Measurements from ENCODE around the gene ACP4. TPM values are rescaled to one million over a fixed set of nuclear protein-coding genes. Genes with fewer than 3 reads are reported as not detected.

Gene ACP4
- polyA plus RNA-seq, 1 experiment, result not detected

- Histone ChIP-seq H3K27ac (ENCODE audit: low read depth, low read length) (no peak overlapping the region), H3K27me3 (ENCODE audit: control insufficient read depth, insufficient read depth, low read length) (peaks cover 40% of the 10 kb centered on the region), H3K9me3 (ENCODE audit: control insufficient read depth, insufficient read depth, low read length) (peaks cover 6% of the 10 kb centered on the region; the same call in 1 of the 2 replicates), H3K4me3 (ENCODE audit: low read depth, low read length) (no peak overlapping the region)
- TF ChIP-seq, protein P1, sequence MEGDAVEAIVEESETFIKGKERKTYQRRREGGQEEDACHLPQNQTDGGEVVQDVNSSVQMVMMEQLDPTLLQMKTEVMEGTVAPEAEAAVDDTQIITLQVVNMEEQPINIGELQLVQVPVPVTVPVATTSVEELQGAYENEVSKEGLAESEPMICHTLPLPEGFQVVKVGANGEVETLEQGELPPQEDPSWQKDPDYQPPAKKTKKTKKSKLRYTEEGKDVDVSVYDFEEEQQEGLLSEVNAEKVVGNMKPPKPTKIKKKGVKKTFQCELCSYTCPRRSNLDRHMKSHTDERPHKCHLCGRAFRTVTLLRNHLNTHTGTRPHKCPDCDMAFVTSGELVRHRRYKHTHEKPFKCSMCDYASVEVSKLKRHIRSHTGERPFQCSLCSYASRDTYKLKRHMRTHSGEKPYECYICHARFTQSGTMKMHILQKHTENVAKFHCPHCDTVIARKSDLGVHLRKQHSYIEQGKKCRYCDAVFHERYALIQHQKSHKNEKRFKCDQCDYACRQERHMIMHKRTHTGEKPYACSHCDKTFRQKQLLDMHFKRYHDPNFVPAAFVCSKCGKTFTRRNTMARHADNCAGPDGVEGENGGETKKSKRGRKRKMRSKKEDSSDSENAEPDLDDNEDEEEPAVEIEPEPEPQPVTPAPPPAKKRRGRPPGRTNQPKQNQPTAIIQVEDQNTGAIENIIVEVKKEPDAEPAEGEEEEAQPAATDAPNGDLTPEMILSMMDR (IDR thresholded peaks at IDR 0.05; ENCODE audit: low read depth, low read length), result no peak
- ChIA-PET POLR2A (no interaction called here), CTCF (no interaction called here)
- DNase-seq (ENCODE audit: low read depth, low spot score), result no peak
Measured at GRCh38 chr19:50820549-50821247, 30.5 kb downstream of the ACP4 start.

DNA sequence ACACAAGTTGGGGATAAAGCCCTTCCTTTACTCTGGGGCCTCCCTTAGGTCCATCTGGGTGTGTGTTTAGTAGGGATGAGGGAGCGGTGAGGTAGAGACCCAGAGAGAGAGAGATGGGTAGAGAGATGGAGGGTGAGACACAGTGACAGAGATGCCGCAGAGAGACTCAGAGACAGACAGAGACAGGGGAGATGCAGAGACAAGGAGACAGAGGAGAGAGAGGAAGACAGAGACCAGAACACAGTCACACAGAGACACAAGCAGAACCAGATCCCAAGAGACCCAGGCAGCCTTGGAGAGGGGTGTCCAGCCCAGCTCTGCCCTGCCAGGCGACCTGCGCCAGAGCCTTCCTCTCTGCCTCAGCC, 31.0 kb downstream of the ACP4 start:
- Histone ChIP-seq H3K27ac (ENCODE audit: low read depth, low read length) (no peak overlapping the region), H3K9me3 (ENCODE audit: control insufficient read depth, insufficient read depth, low read length) (peaks cover 6% of the 10 kb centered on the region; the same call in 1 of the 2 replicates), H3K27me3 (ENCODE audit: control insufficient read depth, insufficient read depth, low read length) (peaks cover 40% of the 10 kb centered on the region), H3K4me3 (ENCODE audit: low read depth, low read length) (no peak overlapping the region)
- CTCF ChIA-PET, result no interaction called here
- TF ChIP-seq, protein P1 (IDR thresholded peaks at IDR 0.05; ENCODE audit: low read depth, low read length), result no peak
- DNase-seq (ENCODE audit: low read depth, low spot score), result no peak
- POLR2A ChIA-PET, result no interaction called here

- Histone ChIP-seq H3K27me3 (ENCODE audit: control insufficient read depth, insufficient read depth, low read length) (peaks cover 40% of the 10 kb centered on the region), H3K4me3 (ENCODE audit: low read depth, low read length) (no peak overlapping the region), H3K27ac (ENCODE audit: low read depth, low read length) (no peak overlapping the region), H3K9me3 (ENCODE audit: control insufficient read depth, insufficient read depth, low read length) (peaks cover 6% of the 10 kb centered on the region; the same call in 1 of the 2 replicates)
- TF ChIP-seq, protein P1 (IDR thresholded peaks at IDR 0.05; ENCODE audit: low read depth, low read length), result no peak
- POLR2A ChIA-PET, result no interaction called here
- DNase-seq (ENCODE audit: low read depth, low spot score), result no peak
- CTCF ChIA-PET, result no interaction called here
Measured at GRCh38 chr19:50821622-50822021, 31.4 kb downstream of the ACP4 start.

DNA sequence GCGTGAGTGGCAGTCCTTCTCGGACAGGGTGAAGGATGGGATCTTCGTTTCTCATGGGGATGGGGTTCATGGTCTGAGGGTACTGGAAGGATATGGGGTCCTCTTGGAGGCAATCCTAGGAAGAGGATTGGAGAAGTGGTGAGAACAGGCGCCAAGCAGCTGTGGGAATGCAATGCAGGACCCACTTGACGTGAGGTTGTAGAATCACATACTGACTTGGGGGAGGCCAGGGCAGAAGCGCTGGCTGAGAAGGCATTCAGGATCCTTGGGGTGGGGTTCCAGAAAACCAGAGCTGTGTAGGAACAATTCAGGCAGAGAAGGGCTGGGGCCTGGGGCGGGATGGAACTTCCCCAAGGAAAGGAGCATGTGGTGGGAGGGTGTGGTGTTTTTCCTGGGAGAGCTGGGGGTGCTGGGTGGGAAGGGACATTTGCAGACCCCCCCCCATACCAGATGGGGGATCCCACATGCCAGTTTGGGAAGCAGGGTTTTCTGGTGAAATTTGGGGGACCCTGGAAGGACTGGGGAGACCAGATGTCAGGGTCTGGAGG, 32.5 kb downstream of the ACP4 start:
- no peak overlapping the region for H3K27ac ChIP-seq (ENCODE audit: low read depth, low read length)
- ChIA-PET POLR2A (no interaction called here), CTCF (no interaction called here)
- H3K4me3 ChIP-seq (ENCODE audit: low read depth, low read length), result no peak overlapping the region
- DNase-seq (ENCODE audit: low read depth, low spot score), result no peak
- TF ChIP-seq, protein P1 (IDR thresholded peaks at IDR 0.05; ENCODE audit: low read depth, low read length), result no peak
- peaks cover 39% of the 10 kb centered on the region for H3K27me3 ChIP-seq (ENCODE audit: control insufficient read depth, insufficient read depth, low read length)
- H3K9me3 ChIP-seq (ENCODE audit: control insufficient read depth, insufficient read depth, low read length), result peaks cover 10% of the 10 kb centered on the region; the same call in 1 of the 2 replicates

GRCh38 chr19:50823389-50824042, 33.3 kb downstream of the ACP4 start, which contains the start of gene KLK1:
TSS of gene KLK1 (minus strand) at chr19:50823787. CDS start at chr19:50823748, 39 bp downstream.
- H3K27me3 ChIP-seq (ENCODE audit: control insufficient read depth, insufficient read depth, low read length), result peaks cover 34% of the 10 kb centered on the region

More at GRCh38 chr19:50823389-50824042, 33.3 kb downstream of the ACP4 start, which contains the start of gene KLK1:
- ChIA-PET POLR2A (no interaction called here), CTCF (no interaction called here)
- TF ChIP-seq, protein P1 (IDR thresholded peaks at IDR 0.05; ENCODE audit: low read depth, low read length), result no peak
- DNase-seq (ENCODE audit: low read depth, low spot score), result no peak
- Histone ChIP-seq H3K9me3 (ENCODE audit: control insufficient read depth, insufficient read depth, low read length) (peaks cover 5% of the 10 kb centered on the region; the same call in 1 of the 2 replicates), H3K27ac (ENCODE audit: low read depth, low read length) (no peak within 1 kb of the TSS), H3K4me3 (ENCODE audit: low read depth, low read length) (no peak within 1 kb of the TSS)

Measured in AG04450 (cell line).